ENCODE measurements around the gene ETNK2. TPM values are rescaled to one million over a fixed set of nuclear protein-coding genes. Genes with fewer than 3 reads are reported as not detected.
A peak's percentile ranks its signal among the peaks of the same experiment; 100 is the strongest.

Gene ETNK2
- total RNA-seq, 1 donor = 2.6 TPM

DNA sequence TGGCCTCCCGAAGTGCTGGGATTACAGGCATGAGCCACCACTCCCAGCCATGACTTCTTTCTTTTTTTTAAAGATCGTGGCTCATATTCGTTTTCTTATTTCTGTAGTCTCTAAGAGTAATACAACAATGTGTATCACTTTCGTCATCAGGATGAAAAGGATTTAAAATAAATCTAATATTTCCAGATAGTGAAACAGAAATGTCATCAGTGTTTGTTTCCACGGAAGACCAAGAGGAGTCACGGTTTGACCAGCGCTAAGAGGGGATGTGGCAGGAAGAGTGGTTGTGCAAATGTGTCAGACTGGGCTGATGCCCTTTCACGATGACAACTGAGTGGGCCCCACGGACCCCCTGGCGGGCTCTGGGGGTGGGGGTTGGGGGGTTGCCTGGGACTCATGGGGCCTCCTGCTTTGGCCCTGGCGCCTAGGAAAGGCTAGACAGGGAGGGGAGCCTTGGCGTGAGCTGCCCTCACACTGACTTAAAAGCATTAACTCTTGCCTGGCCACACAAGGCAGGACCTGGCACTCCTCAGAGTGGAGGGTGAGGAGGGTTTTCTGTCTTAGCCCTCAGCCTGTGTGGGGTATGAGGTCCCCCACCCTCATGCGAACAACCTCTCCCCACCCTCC lies 70.6 kb downstream of the ETNK2 start:
- TF ChIP-seq, protein P1, sequence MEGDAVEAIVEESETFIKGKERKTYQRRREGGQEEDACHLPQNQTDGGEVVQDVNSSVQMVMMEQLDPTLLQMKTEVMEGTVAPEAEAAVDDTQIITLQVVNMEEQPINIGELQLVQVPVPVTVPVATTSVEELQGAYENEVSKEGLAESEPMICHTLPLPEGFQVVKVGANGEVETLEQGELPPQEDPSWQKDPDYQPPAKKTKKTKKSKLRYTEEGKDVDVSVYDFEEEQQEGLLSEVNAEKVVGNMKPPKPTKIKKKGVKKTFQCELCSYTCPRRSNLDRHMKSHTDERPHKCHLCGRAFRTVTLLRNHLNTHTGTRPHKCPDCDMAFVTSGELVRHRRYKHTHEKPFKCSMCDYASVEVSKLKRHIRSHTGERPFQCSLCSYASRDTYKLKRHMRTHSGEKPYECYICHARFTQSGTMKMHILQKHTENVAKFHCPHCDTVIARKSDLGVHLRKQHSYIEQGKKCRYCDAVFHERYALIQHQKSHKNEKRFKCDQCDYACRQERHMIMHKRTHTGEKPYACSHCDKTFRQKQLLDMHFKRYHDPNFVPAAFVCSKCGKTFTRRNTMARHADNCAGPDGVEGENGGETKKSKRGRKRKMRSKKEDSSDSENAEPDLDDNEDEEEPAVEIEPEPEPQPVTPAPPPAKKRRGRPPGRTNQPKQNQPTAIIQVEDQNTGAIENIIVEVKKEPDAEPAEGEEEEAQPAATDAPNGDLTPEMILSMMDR (IDR thresholded peaks at IDR 0.05; ENCODE audit: insufficient read depth, low read length) = no peak
- DNase-seq (ENCODE audit: low read depth) = peak; percentile 41

More for the DNA sequence above, 70.6 kb downstream of the ETNK2 start:
- no peak overlapping the region for H3K4me3 ChIP-seq (ENCODE audit: low read depth, low read length)

Other genes starting within 250 kb of the ETNK2 start
- gene SOX13, start 78.9 kb downstream of the ETNK2 start, total RNA-seq (ENCODE audit: low replicate concordance) = 3.3 and 5.1 TPM in 2 replicates
- not detected in 2 replicates for gene REN, start 14.3 kb upstream of the ETNK2 start, total RNA-seq (ENCODE audit: low replicate concordance)
- gene KISS1, start 44.4 kb upstream of the ETNK2 start, total RNA-seq (ENCODE audit: low replicate concordance) = not detected in 2 replicates
- gene GOLT1A, start 61.9 kb upstream of the ETNK2 start, total RNA-seq (ENCODE audit: low replicate concordance) = not detected in 2 replicates
- gene PLEKHA6, start 207.9 kb upstream of the ETNK2 start, total RNA-seq (ENCODE audit: low replicate concordance) = 3.6 and 5.1 TPM in 2 replicates